Jurkat, Clone E6-1 (cell line): Measurements from ENCODE around the gene ZNF133.
"Not testable (repeated sequence)": the region's sequence is repeated elsewhere in the genome, so short reads cannot be mapped to it uniquely, and the experiment has no call there.

Experiments
- DNase-seq: peaks from one replicate; pipeline ENCODE4 v3.0.0-alpha.2; 2011; ENCODE audit warnings: low read depth, low spot score
- H3K4me3 ChIP-seq: 2 replicates; pipeline ENCODE4 v1.5.1; 2011; ENCODE audit warnings: mild to moderate bottlenecking, low read length, control low read depth, moderate library complexity

Gene ZNF133

GRCh38 chr20:18331694-18332093, 43.4 kb downstream of the ZNF133 start:
- no peak for DNase-seq
- H3K4me3 ChIP-seq, result no peak overlapping the region

DNA sequence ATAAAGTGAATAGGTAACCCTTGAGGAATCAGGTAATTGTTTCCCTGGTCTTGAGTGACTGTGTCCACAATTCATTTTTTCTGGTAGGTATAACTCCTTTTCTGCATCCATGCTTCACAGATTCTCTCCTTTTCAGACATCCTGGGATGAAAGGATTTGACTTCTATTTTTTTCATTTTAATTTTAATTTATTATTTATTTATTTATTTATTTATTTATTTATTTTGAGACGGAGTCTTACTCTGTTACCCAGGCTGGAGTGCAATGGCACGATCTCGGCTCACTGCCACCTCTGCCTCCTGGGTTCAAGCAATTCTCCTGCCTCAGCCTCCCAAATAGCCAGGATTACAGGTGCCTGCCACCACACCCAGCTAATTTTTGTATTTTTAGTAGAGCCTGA, 61.4 kb downstream of the ZNF133 start:
- not testable (repeated sequence) for H3K4me3 ChIP-seq

GRCh38 chr20:18359854-18360253, 71.5 kb downstream of the ZNF133 start:
- DNase-seq, result no peak
- H3K4me3 ChIP-seq, result no peak overlapping the region

More for the DNA sequence above, 61.4 kb downstream of the ZNF133 start:
- DNase-seq, result not testable (repeated sequence)

DNA sequence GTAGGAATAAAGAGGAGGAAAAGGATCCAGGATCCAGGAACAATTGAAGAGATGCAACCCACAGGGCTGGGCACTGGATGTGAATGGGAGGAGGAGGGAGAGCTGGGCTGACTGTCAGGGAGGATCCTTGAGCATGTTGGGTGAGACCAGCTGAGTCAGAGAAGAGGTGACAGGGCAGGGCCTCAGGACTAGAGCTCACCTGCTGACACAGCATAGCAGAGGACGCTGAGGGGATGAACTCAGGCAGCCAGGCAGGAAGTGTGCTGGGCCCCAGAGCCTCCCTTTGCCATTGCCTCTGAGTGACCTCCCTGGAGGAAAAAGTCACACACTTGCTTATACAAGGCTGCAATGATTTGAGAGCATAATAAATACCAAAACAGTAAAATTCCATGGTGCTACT, 72.3 kb downstream of the ZNF133 start:
- H3K4me3 ChIP-seq, result no peak overlapping the region
- no peak for DNase-seq

DNA sequence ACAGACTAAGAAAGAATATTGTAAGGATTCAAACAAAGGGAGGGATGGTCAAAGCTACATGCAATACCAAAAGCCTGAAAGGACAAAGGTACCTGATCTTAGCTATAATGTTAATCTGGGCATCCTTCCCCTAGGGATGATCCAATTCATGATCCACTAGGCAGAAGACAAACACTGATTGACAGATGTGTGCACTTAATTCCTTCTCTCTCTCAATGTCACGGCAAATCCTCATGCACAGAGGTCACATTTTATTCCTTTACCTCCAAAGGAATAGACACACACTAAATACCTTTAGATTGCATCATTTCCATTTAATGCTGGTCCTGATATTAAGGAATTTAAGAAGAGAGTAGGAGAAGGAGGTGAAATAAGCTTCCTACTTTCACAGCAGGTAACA, 73.4 kb downstream of the ZNF133 start:
- DNase-seq, result no peak
- H3K4me3 ChIP-seq, result no peak overlapping the region

- no peak for DNase-seq
- H3K4me3 ChIP-seq, result no peak overlapping the region
Measured at GRCh38 chr20:18362916-18363315, 74.6 kb downstream of the ZNF133 start.

GRCh38 chr20:18363708-18364107, 75.4 kb downstream of the ZNF133 start:
- H3K4me3 ChIP-seq, result no peak overlapping the region
- no peak for DNase-seq

- H3K4me3 ChIP-seq, result no peak overlapping the region
- DNase-seq, result no peak
Measured at GRCh38 chr20:18364768-18365167, 76.4 kb downstream of the ZNF133 start.
